ENCODE results near the gene TRNP1.
"Not testable (repeated sequence)": the region's sequence is repeated elsewhere in the genome, so short reads cannot be mapped to it uniquely, and the experiment has no call there.

The TRNP1 gene

GRCh38 chr1:26993237-26994019, at the start of gene TRNP1:
Gene TRNP1, plus strand, starts transcription at chr1:26993692. Its CDS starts 95 bp downstream, at chr1:26993787.
- H3K36me3 ChIP-seq (ENCODE audit: insufficient read depth, low read length): no peaks in the 10 kb centered on the region
- H3K9ac ChIP-seq (ENCODE audit: low read depth, low read length): peak within 1 kb of the TSS; percentile 73
- H3K9me3 ChIP-seq (ENCODE audit: control insufficient read depth, insufficient read depth, low read length): no peaks in the 10 kb centered on the region
- peaks cover 32% of the 10 kb centered on the region for H3K4me1 ChIP-seq (ENCODE audit: insufficient read depth, low read length)

DNA sequence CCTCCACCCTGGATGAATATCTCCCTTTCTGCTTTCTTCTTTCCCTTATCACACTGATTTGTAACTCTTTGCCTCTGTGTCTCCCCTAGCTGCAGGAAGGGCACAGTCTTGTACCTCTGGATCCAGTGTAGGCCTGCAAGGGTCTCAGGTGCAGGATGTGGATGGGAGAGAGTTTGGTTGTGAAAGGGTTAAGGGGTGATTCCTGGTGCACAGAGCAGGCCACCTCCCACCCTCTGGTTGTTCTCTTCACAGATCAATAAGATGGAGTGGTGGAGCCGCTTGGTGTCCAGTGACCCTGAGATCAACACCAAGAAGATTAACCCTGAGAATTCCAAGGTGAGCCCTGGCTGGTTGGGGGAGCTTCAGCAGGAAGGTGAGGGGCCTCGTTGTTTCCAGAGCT, 48.4 kb upstream of the TRNP1 start:
- no peaks in the 10 kb centered on the region for H3K4me1 ChIP-seq (ENCODE audit: insufficient read depth, low read length)
- H3K9me3 ChIP-seq (ENCODE audit: control insufficient read depth, insufficient read depth, low read length): no peaks in the 10 kb centered on the region
- H3K9ac ChIP-seq (ENCODE audit: low read depth, low read length): no peak overlapping the region
- peaks cover 25% of the 10 kb centered on the region for H3K36me3 ChIP-seq (ENCODE audit: insufficient read depth, low read length)

DNA sequence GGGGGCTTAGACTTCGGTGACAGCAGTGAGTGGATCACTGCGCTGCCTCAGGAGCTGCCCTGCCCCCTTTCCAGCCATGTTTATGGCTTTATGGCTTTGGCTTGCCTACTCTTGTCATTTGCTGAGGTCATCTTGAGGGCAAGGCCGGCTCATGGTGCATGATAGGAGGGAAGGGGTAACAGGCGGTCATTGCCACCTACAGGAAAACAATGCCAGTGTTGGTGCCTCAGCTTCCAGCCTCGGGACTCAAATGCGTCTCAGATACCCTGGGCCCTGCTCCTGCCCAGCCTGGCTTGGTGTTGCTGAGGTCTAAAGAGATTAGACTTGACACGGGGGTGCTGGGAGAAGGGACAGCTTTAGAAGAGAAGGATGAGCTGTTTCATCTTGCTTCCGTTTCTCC, 47.8 kb upstream of the TRNP1 start:
- Histone ChIP-seq H3K4me1 (ENCODE audit: insufficient read depth, low read length) (no peaks in the 10 kb centered on the region), H3K9ac (ENCODE audit: low read depth, low read length) (no peak overlapping the region), H3K9me3 (ENCODE audit: control insufficient read depth, insufficient read depth, low read length) (no peaks in the 10 kb centered on the region), H3K36me3 (ENCODE audit: insufficient read depth, low read length) (peaks cover 25% of the 10 kb centered on the region)

DNA sequence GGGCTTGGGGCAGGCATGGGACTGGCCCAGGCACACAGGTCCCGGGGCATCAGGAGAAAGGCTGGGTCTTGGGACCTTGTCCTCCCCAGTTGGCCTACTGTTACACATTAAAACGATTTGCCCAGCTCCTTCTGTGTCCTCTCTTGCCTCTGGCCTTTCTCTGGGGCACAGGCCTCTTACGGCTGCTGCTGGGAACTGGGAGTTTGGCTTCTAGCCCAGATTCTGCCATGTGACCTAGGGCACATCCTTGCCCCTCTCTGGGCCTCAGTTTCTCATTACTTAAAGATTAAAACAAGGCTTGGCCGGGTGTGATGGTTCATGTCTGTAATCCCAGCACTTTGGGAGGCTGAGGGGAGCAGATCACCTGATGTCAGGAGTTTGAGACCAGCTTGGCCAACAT, 47.2 kb upstream of the TRNP1 start:
- Histone ChIP-seq H3K4me1 (ENCODE audit: insufficient read depth, low read length) (no peaks in the 10 kb centered on the region), H3K9ac (ENCODE audit: low read depth, low read length) (no peak overlapping the region), H3K9me3 (ENCODE audit: control insufficient read depth, insufficient read depth, low read length) (no peaks in the 10 kb centered on the region), H3K36me3 (ENCODE audit: insufficient read depth, low read length) (peaks cover 25% of the 10 kb centered on the region)

DNA sequence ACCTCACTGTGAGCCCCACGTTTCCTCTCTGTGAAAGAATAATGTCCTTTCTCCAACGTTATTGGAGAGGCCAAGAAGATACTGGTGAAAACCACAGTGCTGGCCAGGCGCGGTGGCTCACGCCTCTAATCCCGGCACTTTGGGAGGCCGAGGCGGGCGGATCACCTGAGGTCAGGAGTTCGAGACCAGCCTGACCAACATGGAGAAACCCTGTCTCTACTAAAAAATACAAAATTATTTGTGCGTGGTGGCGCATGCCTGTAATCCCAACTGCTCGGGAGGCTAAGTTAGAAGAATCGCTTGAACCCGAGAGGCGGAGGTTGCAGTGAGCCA, 44.8 kb upstream of the TRNP1 start:
- H3K36me3 ChIP-seq (ENCODE audit: insufficient read depth, low read length); H3K9me3 ChIP-seq (ENCODE audit: control insufficient read depth, insufficient read depth, low read length); H3K9ac ChIP-seq (ENCODE audit: low read depth, low read length); H3K4me1 ChIP-seq (ENCODE audit: insufficient read depth, low read length): not testable (repeated sequence)

DNA sequence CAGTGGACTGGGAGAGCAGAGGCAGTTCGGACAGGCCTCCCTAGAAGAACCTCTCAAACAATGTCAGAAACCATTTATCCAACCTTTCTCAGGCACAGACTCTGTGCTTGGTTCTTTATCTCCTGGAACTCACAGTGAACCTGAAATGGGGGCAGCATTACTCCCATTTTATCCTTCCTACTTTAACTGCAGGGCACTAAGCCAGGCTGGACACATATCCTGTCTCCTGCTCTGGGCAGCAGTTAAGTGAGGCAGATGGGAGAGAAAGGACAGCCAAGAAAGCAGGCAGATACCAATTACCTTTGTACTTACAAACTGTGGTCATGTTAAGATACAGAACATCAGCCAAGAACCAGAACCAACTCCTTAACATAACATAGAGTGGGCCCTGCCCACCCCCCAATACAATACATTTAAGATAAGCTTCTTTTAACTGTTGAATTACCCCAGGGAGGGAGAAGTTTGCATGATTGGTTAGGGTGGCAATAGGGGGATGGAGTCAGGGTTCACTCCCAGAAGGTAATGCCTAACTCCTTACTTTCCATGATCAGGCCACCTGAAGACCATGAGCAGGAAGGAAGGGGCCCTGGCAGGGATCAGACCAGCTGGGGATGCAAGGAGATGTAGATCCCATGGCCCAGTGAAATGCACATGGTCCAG, 44.1 kb upstream of the TRNP1 start:
- H3K4me1 ChIP-seq (ENCODE audit: insufficient read depth, low read length): no peaks in the 10 kb centered on the region
- H3K9me3 ChIP-seq (ENCODE audit: control insufficient read depth, insufficient read depth, low read length): no peaks in the 10 kb centered on the region
- H3K9ac ChIP-seq (ENCODE audit: low read depth, low read length): no peak overlapping the region
- H3K36me3 ChIP-seq (ENCODE audit: insufficient read depth, low read length): peaks cover 9% of the 10 kb centered on the region

GRCh38 chr1:26949926-26950319, 43.6 kb upstream of the TRNP1 start:
- no peaks in the 10 kb centered on the region for H3K4me1 ChIP-seq (ENCODE audit: insufficient read depth, low read length)
- H3K9ac ChIP-seq (ENCODE audit: low read depth, low read length): no peak overlapping the region
- peaks cover 9% of the 10 kb centered on the region for H3K36me3 ChIP-seq (ENCODE audit: insufficient read depth, low read length)
- no peaks in the 10 kb centered on the region for H3K9me3 ChIP-seq (ENCODE audit: control insufficient read depth, insufficient read depth, low read length)

GRCh38 chr1:26950602-26951001, 42.9 kb upstream of the TRNP1 start:
- Histone ChIP-seq H3K9me3 (ENCODE audit: control insufficient read depth, insufficient read depth, low read length) (no peaks in the 10 kb centered on the region), H3K9ac (ENCODE audit: low read depth, low read length) (no peak overlapping the region), H3K36me3 (ENCODE audit: insufficient read depth, low read length) (peaks cover 5% of the 10 kb centered on the region; the same call in 1 of the 2 replicates), H3K4me1 (ENCODE audit: insufficient read depth, low read length) (no peaks in the 10 kb centered on the region)

DNA sequence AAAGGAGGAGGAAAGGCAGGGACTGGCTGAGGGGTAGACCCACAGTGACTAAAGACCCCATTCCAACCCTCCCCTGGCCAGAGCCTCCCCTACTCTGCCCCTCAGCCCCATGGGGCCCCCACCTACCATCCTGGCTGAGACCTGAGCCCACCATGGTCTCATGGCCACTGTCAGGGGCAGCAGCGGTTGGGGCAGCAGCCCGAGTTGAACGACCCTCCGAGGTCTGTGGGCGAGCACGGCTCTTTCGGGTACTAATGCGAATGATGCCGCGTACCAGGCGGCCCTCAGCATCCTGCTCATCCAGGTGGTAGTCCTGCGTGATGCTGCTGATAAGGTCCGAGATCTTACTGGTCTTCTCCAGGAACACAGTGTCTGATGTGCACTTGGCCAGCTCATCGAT, 42.3 kb upstream of the TRNP1 start:
- H3K9ac ChIP-seq (ENCODE audit: low read depth, low read length): no peak overlapping the region
- no peaks in the 10 kb centered on the region for H3K9me3 ChIP-seq (ENCODE audit: control insufficient read depth, insufficient read depth, low read length)
- H3K4me1 ChIP-seq (ENCODE audit: insufficient read depth, low read length): no peaks in the 10 kb centered on the region
- peaks cover 2% of the 10 kb centered on the region; the same call in 1 of the 2 replicates for H3K36me3 ChIP-seq (ENCODE audit: insufficient read depth, low read length)

- no peaks in the 10 kb centered on the region for H3K4me1 ChIP-seq (ENCODE audit: insufficient read depth, low read length)
- H3K9ac ChIP-seq (ENCODE audit: low read depth, low read length): no peak overlapping the region
- no peaks in the 10 kb centered on the region for H3K9me3 ChIP-seq (ENCODE audit: control insufficient read depth, insufficient read depth, low read length)
- H3K36me3 ChIP-seq (ENCODE audit: insufficient read depth, low read length): no peaks in the 10 kb centered on the region; the same call in 1 of the 2 replicates
Observed at GRCh38 chr1:26951821-26952497, 41.5 kb upstream of the TRNP1 start.

GRCh38 chr1:26953374-26953773, 40.1 kb upstream of the TRNP1 start:
- Histone ChIP-seq H3K9me3 (ENCODE audit: control insufficient read depth, insufficient read depth, low read length) (no peaks in the 10 kb centered on the region), H3K36me3 (ENCODE audit: insufficient read depth, low read length) (no peaks in the 10 kb centered on the region; the same call in 1 of the 2 replicates), H3K4me1 (ENCODE audit: insufficient read depth, low read length) (no peaks in the 10 kb centered on the region), H3K9ac (ENCODE audit: low read depth, low read length) (no peak overlapping the region)

DNA sequence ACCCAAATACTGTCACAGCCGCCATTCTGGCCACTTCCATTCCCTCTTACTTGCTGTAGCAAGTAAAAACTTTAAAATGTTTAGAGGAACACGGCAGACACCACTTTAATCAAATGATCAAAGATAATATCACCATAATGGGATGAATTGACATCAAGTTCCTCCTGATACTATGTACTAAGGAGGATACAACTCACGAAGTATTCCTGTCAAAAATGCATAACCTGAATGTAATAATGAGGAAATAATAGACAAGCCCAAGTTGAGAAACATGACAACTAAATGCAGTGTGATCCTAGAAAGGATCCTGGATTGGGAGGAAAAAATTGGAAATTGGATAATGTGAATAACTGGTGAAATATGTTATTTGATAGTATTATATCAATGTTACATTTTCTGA, 37.2 kb upstream of the TRNP1 start:
- Histone ChIP-seq H3K9me3 (ENCODE audit: control insufficient read depth, insufficient read depth, low read length) (no peaks in the 10 kb centered on the region), H3K4me1 (ENCODE audit: insufficient read depth, low read length) (no peaks in the 10 kb centered on the region), H3K36me3 (ENCODE audit: insufficient read depth, low read length) (no peaks in the 10 kb centered on the region), H3K9ac (ENCODE audit: low read depth, low read length) (no peak overlapping the region)

GRCh38 chr1:26957306-26957705, 36.2 kb upstream of the TRNP1 start:
- H3K9me3 ChIP-seq (ENCODE audit: control insufficient read depth, insufficient read depth, low read length): no peaks in the 10 kb centered on the region

DNA sequence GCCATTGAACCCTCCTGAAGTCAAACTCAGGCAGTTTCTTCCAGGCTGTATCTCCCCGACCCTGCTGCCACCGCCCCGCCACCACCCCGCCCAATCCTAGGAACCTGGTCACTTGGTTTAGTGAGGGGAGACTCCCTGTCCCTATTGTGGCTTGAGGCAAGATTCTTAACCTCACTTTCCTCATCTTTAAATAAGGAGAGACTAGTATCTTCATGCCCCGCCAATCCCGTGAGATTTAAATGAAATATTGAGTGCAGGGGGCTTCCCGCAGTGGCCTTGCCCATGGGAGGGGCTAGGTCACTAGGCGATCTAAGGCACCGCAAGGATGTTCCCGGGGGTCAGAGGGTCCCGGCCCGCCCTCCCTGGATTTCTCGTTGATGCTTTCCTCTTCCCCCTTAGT, 34.2 kb upstream of the TRNP1 start:
- Histone ChIP-seq H3K4me1 (ENCODE audit: insufficient read depth, low read length) (peaks cover 3% of the 10 kb centered on the region; the same call in 1 of the 2 replicates), H3K9me3 (ENCODE audit: control insufficient read depth, insufficient read depth, low read length) (no peaks in the 10 kb centered on the region), H3K9ac (ENCODE audit: low read depth, low read length) (peak overlapping the region; percentile 71)

More at GRCh38 chr1:26957306-26957705, 36.2 kb upstream of the TRNP1 start:
- Histone ChIP-seq H3K36me3 (ENCODE audit: insufficient read depth, low read length) (no peaks in the 10 kb centered on the region), H3K9ac (ENCODE audit: low read depth, low read length) (no peak overlapping the region), H3K4me1 (ENCODE audit: insufficient read depth, low read length) (peaks cover 3% of the 10 kb centered on the region; the same call in 1 of the 2 replicates)

More for the DNA sequence above, 34.2 kb upstream of the TRNP1 start:
- H3K36me3 ChIP-seq (ENCODE audit: insufficient read depth, low read length): no peaks in the 10 kb centered on the region
